Effector memory CD8-positive, alpha-beta T cell (primary cell): ENCODE data around the gene ANKS1B.

ENCODE experiments used
- ATAC-seq: fragments of 150-1000 bp; cut with Tn5 transposase; replicated peaks from 2 replicates; pipeline ENCODE4 v1.10.0; 2021; ENCODE audit warnings: mild to moderate bottlenecking, moderate library complexity
- DNase-seq, 3 experiments: peaks; one replicate each; pipeline ENCODE4 v3.0.0; 2021
- H3K27ac Mint-ChIP-seq, 2 donors: one replicate each; pipeline ENCODE4 v1.8.0; 2022; ENCODE audit warnings: mild to moderate bottlenecking in 2 of 2, mixed read lengths in 2 of 2, moderate library complexity in 2 of 2
- H3K27me3 Mint-ChIP-seq, 2 donors: one replicate each; pipeline ENCODE4 v1.8.0; 2022; ENCODE audit warnings: mixed read lengths in 2 of 2
- H3K36me3 Mint-ChIP-seq: one replicate; pipeline ENCODE4 v1.8.0; 2022; ENCODE audit warnings: mild to moderate bottlenecking, moderate library complexity, mixed read lengths; ENCODE audit not compliant: insufficient read depth
- H3K4me1 Mint-ChIP-seq, 2 donors: one replicate each; pipeline ENCODE4 v1.8.0; 2022; ENCODE audit warnings: low read depth in 2 of 2, mixed read lengths in 2 of 2
- H3K4me3 Mint-ChIP-seq, 2 donors: one replicate each; pipeline ENCODE4 v1.8.0; 2022; ENCODE audit warnings: mild to moderate bottlenecking in 2 of 2, mixed read lengths in 2 of 2, moderate library complexity in 2 of 2
- H3K9me3 Mint-ChIP-seq, 2 donors: one replicate each; pipeline ENCODE4 v1.8.0; 2022; ENCODE audit warnings: mixed read lengths in 2 of 2

ANKS1B gene

GRCh38 chr12:98721204-98721702, 1263.5 kb downstream of the ANKS1B start:
- Mint-ChIP-seq H3K4me3 (no peak overlapping the region), H3K27ac (peak overlapping the region in 1 of 2 donors; percentile 63), H3K9me3 (no peaks in the 10 kb centered on the region), H3K36me3 (peaks cover 29% of the 10 kb centered on the region), H3K4me1 (peaks cover 2 to 6% of the 10 kb centered on the region in 2 donors), H3K27me3 (no peaks in the 10 kb centered on the region)
- ATAC-seq = no peak
- DNase-seq = no peak

GRCh38 chr12:98719515-98720504, 1264.9 kb downstream of the ANKS1B start:
- Mint-ChIP-seq H3K27ac (no peak overlapping the region), H3K9me3 (no peaks in the 10 kb centered on the region), H3K36me3 (peaks cover 21% of the 10 kb centered on the region), H3K27me3 (no peaks in the 10 kb centered on the region), H3K4me1 (peaks cover 2 to 6% of the 10 kb centered on the region in 2 donors), H3K4me3 (no peak overlapping the region)
- DNase-seq (no peak), ATAC-seq (no peak)

GRCh38 chr12:98714426-98714825, 1270.3 kb downstream of the ANKS1B start:
- Mint-ChIP-seq H3K27me3 (no peaks in the 10 kb centered on the region), H3K4me1 (peaks cover 0 to 1% of the 10 kb centered on the region in 2 donors), H3K27ac (peak overlapping the region in 1 of 2 donors; percentile 38), H3K9me3 (no peaks in the 10 kb centered on the region), H3K4me3 (no peak overlapping the region), H3K36me3 (peaks cover 36% of the 10 kb centered on the region)
- DNase-seq (no peak), ATAC-seq (no peak)

GRCh38 chr12:98709022-98709421, 1275.7 kb downstream of the ANKS1B start:
- ATAC-seq = no peak
- H3K9me3 Mint-ChIP-seq = no peaks in the 10 kb centered on the region
- H3K27ac Mint-ChIP-seq = peak overlapping the region in 1 of 2 donors; percentile 6
- no peak overlapping the region for H3K4me3 Mint-ChIP-seq
- peaks cover 2 to 3% of the 10 kb centered on the region in 2 donors for H3K4me1 Mint-ChIP-seq
- DNase-seq = no peak
- peaks cover 31% of the 10 kb centered on the region for H3K36me3 Mint-ChIP-seq
- no peaks in the 10 kb centered on the region for H3K27me3 Mint-ChIP-seq

- Mint-ChIP-seq H3K27ac (no peak overlapping the region), H3K4me1 (peaks cover 4 to 13% of the 10 kb centered on the region in 2 donors), H3K4me3 (no peak overlapping the region), H3K27me3 (no peaks in the 10 kb centered on the region), H3K36me3 (peaks cover 39% of the 10 kb centered on the region), H3K9me3 (no peaks in the 10 kb centered on the region)
- DNase-seq (no peak), ATAC-seq (no peak)
Observed at GRCh38 chr12:98701166-98701565, 1283.6 kb downstream of the ANKS1B start.

- peaks cover 7 to 11% of the 10 kb centered on the region in 2 donors for H3K4me1 Mint-ChIP-seq
- no peak overlapping the region for H3K27ac Mint-ChIP-seq
- H3K4me3 Mint-ChIP-seq = no peak overlapping the region
- no peaks in the 10 kb centered on the region for H3K27me3 Mint-ChIP-seq
- peaks cover 49% of the 10 kb centered on the region for H3K36me3 Mint-ChIP-seq
- DNase-seq (no peak), ATAC-seq (no peak)
- no peaks in the 10 kb centered on the region for H3K9me3 Mint-ChIP-seq
Observed at GRCh38 chr12:98699586-98699985, 1285.2 kb downstream of the ANKS1B start.

GRCh38 chr12:98698603-98699463, 1285.9 kb downstream of the ANKS1B start:
- peak overlapping the region; percentile 69 to 79 for H3K27ac Mint-ChIP-seq
- H3K27me3 Mint-ChIP-seq = no peaks in the 10 kb centered on the region
- peaks cover 10 to 16% of the 10 kb centered on the region in 2 donors for H3K4me1 Mint-ChIP-seq
- ATAC-seq (peak; percentile 85), DNase-seq (peak in 2 of 3 experiments; percentile 2 to 6)
- no peak overlapping the region for H3K4me3 Mint-ChIP-seq
- H3K9me3 Mint-ChIP-seq = no peaks in the 10 kb centered on the region
- H3K36me3 Mint-ChIP-seq = peaks cover 46% of the 10 kb centered on the region

GRCh38 chr12:98697209-98697608, 1287.5 kb downstream of the ANKS1B start:
- Mint-ChIP-seq H3K36me3 (peaks cover 46% of the 10 kb centered on the region), H3K27me3 (no peaks in the 10 kb centered on the region), H3K27ac (peak overlapping the region; percentile 2 to 5), H3K4me3 (no peak overlapping the region), H3K9me3 (no peaks in the 10 kb centered on the region), H3K4me1 (peaks cover 12 to 16% of the 10 kb centered on the region in 2 donors)
- DNase-seq (no peak), ATAC-seq (no peak)

- peak overlapping the region in 1 of 2 donors; percentile 18 for H3K27ac Mint-ChIP-seq
- DNase-seq (no peak), ATAC-seq (no peak)
- H3K4me1 Mint-ChIP-seq = peaks cover 12 to 16% of the 10 kb centered on the region in 2 donors
- H3K4me3 Mint-ChIP-seq = no peak overlapping the region
- no peaks in the 10 kb centered on the region for H3K27me3 Mint-ChIP-seq
- peaks cover 44% of the 10 kb centered on the region for H3K36me3 Mint-ChIP-seq
- H3K9me3 Mint-ChIP-seq = no peaks in the 10 kb centered on the region
Observed at GRCh38 chr12:98696036-98696646, 1288.6 kb downstream of the ANKS1B start.

- DNase-seq (no peak), ATAC-seq (no peak)
- Mint-ChIP-seq H3K9me3 (no peaks in the 10 kb centered on the region), H3K27ac (peak overlapping the region; percentile 1), H3K36me3 (peaks cover 46% of the 10 kb centered on the region), H3K4me3 (no peak overlapping the region), H3K4me1 (peaks cover 6 to 8% of the 10 kb centered on the region in 2 donors), H3K27me3 (no peaks in the 10 kb centered on the region)
Observed at GRCh38 chr12:98691351-98691750, 1293.4 kb downstream of the ANKS1B start.

- H3K27ac Mint-ChIP-seq = no peak overlapping the region
- ATAC-seq (no peak), DNase-seq (no peak)
- H3K27me3 Mint-ChIP-seq = no peaks in the 10 kb centered on the region
- no peak overlapping the region for H3K4me3 Mint-ChIP-seq
- no peaks in the 10 kb centered on the region for H3K4me1 Mint-ChIP-seq
- H3K9me3 Mint-ChIP-seq = no peaks in the 10 kb centered on the region
- H3K36me3 Mint-ChIP-seq = peaks cover 63% of the 10 kb centered on the region
Observed at GRCh38 chr12:98686603-98687002, 1298.1 kb downstream of the ANKS1B start.
